Activated naive CD8-positive, alpha-beta T cell treated with anti-CD3 and anti-CD28 coated beads, Interleukin-2, amount 50 U/mL, for 16 hours (primary cell): ENCODE data around the gene SSH2.

Source experiments
- DNase-seq: peaks from one replicate; pipeline ENCODE4 v3.0.0-alpha.2; 2020; ENCODE audit warnings: low read depth, low spot score

The SSH2 gene

DNA sequence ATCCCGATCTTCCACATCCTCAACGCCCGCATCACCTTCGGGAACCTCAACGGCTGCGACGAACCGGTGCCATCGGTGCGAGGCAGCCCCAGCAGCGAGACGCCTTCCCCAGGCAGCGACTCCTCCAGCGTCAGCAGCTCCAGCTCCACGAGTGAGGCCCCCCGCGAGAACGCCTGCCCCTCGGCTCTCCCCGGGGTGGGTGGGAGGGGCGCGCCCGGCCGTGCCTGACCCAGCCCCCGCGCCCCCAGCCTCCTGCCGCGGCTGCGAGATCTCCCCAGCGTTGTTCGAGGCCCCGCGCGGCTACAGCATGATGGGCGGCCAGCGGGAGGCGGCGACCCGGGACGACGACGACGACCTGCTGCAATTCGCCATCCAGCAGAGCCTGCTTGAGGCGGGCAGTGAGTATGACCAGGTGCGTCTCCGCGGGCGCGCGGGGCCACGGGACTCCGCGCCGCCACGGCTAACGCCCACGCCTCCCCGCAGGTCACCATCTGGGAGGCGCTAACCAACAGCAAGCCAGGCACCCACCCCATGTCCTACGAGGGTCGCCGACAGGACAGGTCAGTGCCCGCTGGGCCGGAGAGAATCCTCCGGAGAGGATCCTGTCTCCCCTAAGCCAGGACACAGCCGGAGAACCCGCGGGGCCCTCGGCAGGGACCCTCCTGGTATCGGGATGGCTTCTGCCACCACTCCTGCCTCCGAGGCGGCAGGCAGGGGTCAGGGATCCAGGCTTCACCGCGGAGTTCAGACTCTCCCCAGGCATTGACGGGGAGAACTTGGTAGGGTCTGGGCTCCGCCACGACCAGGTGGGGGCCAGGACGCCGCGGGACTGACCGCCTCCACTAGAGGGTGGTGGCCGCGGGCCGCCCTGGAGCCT is 317.4 kb downstream of the SSH2 start:
- no peak for DNase-seq

DNA sequence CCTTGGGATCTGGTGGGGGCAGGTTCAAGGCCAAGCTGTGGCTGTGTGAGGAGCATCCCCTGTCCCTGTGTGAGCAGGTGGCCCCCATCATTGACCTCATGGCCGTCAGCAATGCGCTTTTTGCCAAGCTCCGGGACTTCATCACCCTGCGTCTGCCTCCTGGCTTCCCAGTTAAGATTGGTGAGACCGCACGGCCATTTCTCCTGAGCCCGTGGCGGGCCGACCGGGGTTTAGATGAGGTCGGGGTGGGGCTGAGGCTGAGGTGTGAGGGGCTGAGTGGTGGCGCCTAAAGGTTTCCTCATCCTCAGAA is 318.0 kb downstream of the SSH2 start:
- DNase-seq, result no peak

DNA sequence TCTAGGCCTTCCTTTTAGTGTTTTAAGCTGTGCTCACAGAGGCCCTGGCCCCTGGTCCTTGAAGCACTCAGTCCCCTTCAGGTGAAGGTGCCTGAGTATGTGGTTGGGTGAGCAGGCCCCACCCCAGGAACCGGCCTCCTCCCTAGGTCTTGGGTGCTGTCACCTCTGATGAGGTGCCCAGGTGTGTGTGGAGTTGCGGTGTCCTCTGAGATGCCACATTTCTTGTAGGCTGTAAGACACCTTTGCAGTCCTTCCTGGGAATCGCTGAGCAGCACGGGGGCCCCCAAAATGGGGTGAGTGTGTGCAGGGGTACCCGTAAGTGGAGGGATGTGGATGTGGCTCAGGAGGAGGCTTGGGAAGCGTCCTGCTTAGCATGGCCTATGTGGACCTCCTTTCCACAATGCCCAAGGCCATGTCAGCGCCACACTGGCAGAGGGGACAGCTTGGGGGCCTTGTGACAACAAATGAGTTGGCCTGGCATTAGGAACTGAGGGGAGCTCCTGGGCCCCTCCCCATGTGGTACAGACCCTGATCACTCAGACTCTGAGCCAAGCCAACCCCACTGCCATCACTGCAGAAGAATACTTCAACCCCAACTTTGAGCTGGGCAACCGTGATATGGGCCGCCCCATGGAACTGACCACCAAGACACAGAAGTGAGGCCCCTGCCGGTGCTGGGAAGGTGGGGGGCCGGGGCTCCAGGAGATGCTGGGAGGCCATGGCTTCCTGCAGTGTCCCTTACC is 318.5 kb downstream of the SSH2 start:
- no peak for DNase-seq

DNA sequence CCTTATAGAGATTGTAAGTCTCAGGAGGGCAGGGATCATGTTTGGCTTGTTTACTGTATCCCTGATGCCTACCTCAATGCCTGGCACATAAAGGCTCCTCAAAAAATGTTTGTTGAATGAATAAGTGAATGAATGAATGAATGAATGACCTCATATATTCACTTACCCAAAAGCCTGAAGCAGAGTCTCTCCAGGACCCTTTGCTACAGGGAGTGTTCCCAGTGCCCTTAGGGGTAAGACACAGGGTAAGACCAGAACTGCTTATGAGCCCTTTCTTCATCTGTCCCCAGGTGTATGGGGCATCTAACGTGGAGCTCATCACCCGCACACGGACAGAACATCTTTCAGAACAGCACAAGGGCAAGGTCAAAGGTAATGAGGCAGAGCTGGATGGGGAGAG is 319.6 kb downstream of the SSH2 start:
- DNase-seq, result no peak

DNA sequence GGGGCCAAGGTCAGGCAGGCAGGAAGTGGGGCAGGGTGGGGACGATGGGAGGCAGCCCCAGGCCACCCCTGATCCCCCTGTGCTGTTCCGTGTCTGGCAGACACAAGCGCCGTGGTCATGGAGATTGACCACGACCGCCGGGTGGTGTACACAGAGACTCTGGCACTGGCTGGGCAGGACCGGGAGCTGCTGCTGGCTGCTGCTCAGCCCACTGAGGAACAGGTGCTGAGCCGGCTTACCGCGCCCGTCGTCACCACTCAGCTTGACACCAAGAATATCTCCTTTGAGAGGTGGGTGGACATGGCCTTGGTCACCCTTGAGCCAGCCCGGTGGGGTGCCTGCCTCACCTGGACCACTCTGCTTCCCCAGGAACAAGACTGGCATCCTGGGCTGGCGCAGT is 321.0 kb downstream of the SSH2 start:
- DNase-seq, result no peak

DNA sequence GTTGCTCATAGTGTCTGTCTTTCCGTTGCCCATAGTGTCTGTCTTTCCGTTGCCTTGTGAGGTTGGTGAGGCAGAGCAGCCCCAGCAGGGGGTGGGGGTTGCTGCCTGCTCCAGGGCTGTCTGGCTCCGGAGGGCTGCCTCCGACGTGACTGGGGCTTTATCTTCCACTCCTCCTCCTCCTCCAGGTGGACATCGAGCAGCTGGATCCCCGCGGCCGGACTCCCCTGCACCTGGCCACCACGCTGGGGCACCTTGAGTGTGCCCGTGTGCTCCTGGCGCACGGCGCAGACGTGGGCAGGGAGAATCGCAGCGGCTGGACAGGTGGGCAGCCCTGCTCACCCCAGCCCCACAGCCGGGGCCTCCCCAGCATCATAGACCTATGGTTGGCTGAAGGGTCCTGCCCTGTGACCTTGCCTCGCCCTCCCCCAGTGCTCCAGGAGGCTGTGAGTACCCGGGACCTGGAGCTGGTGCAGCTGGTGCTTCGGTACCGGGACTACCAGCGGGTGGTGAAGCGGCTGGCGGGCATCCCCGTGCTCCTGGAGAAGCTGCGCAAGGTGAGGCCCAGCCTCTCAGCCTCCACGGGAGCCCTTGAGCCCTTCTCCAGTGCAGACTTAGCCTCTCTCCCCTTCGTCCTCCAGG is 322.4 kb downstream of the SSH2 start:
- DNase-seq, result no peak

DNA sequence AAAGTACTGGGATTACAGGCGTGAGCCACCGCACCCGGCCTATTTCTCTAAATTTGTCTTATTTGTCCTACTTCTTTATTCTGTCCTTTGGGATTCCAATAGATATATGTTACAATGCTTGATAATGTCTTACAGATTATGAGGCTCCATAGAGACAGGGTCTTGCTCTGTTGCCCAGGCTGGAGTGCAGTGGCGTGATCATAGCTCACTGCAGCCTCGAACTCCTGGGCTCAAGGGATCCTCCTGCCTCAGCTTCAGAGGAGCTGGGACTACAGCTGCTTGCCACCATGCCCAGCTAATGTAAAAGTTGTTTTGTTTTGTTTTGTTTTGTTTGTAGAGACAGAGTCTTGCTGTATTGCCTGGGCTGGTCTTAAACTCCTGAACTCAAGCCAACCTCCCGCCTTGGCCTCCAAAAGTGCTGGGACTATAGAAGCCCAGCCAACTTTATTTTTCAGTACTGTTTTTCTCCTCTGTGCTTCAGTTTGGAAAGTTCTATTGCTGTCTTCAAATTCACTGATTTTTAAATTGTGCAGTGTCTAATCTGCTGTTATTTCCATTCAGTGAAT is 326.8 kb downstream of the SSH2 start:
- DNase-seq, result no peak

DNA sequence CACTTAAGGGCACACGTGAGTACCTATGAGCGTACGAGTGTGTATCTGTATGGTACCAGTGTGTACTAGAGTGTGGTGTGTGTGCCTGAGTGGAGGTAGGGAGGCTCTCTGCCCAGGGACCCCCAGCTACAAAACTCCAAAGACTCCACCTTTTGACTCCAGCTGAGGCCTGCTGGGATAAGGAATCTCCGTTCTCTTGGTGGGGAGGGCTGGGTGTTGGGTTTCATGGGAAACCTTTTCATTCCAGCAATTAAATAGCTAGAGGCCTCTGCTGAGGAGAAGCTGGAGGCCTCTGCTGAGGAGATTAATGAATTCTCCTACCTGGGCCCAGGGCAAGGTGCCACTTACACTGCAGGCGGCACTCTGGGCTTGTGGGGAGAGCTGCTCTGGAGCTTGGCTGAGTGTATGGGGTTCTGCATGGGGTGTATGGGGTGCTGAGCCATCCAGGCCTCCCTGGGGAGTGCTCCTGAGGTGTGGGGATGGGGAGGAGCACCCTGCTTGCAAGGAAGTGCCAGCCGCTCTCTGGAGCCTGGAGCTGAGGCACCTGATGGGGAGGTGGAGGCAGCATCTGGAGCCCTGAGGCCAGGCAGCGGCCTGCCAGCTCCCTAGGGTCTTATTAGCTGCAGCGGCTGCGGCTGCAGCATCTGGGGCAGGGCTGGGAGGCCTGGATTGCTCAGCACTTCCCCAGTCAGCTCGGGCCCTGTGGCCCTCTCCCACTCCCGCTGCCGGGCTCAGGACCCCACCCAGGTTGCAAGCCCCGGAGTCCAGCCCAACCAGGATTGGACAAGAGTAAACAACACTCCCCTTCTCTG is 332.5 kb downstream of the SSH2 start:
- no peak for DNase-seq

DNA sequence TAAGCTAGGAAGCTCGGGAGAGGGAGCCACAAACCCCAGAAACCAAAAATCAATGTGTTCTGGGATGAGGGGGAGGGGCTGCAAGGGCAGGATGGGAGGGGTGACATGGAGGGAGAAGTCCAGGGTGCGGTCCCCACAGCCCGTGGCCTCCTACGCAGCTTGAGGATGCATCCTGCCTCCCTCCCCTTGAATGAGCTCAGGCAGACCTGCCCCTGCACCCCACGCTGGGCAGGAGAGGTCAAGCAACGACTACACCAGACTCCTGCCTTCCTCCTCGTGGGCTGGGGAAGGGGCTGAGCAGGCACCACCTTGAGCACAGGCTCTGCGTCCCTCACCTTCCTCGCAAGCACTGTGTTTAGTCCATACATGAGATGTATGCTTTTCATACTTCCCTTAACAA is 333.2 kb downstream of the SSH2 start:
- DNase-seq, result no peak

DNA sequence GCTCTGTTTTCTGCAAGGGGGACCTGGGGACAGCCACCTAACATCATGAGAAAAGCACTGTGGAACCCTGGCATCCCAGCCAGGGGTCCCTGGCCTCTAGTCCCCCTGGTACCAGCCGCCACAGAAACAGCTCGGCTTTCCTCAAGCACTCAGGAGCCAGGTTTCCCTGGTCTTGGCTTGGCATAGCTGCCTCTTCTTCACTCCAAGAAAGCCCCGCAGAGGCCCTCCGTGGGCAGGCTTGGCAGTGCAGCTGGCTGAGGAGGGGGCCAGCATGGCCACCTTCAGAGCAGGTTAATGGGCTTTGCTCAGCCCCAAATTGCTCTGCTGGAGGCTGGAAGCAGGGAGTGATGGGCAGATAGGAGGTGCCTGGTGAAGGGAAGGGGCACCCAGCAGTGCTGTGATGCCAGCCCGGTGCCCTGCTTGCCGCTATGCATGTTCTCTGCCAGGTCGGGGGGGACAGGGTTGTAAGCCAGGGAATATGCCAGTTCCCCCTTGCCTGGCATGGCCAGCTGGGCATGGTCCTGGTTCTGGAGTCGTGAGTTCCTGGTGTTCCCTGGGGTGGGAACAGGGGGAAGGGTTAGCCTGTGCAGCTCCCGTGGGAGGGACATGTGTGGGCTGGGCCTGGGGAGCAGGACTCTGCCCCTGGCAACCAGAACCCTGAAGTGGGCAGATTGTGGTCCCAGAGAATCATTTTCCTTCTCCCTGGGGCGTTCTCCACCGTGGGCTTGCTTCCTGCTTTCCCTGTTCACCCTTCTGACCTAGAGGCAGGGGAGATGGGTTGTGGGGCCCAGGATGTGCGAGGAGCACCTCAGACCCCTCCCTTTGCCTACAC is 333.9 kb downstream of the SSH2 start:
- no peak for DNase-seq

DNA sequence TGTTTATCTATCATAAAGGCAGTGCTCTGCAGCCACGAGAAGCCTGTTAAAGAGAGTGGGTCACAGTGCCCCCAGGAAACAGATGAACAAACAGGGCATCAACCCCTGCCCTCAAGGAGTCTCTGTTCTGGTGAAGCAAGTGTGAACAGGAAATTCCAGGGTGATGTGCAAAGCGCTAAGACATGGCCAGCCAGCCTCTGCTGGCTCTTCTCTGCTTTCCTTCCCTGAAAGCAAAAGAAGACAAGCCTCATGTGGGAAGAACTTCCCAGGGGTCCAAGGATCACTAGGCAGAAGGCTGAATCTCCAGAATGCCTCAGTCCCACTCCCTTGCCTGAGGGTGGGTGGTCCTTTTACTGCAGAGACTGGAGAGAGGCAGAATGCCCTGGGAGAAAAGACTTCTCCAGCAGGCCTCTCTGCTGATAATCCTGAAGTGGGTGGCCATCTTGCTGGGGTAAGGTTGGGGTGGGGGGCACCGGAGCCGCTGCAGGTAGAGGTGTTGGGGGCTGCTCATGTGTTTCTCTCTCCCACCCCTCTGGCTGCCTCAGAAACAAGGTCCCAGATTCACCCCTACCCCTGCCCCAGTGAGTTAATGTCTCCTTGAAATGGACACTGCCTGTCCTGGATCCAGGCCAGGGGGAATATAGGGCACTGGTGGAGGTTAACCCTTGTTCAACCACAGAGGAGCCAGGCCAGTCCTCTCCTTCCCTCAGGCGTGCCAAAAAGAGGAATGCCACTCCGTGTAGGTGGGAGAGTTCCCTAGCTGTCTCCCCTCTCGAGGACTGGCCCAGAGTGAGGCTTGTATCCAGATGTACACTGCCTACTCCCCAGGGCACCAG is 334.7 kb downstream of the SSH2 start:
- DNase-seq, result no peak

DNA sequence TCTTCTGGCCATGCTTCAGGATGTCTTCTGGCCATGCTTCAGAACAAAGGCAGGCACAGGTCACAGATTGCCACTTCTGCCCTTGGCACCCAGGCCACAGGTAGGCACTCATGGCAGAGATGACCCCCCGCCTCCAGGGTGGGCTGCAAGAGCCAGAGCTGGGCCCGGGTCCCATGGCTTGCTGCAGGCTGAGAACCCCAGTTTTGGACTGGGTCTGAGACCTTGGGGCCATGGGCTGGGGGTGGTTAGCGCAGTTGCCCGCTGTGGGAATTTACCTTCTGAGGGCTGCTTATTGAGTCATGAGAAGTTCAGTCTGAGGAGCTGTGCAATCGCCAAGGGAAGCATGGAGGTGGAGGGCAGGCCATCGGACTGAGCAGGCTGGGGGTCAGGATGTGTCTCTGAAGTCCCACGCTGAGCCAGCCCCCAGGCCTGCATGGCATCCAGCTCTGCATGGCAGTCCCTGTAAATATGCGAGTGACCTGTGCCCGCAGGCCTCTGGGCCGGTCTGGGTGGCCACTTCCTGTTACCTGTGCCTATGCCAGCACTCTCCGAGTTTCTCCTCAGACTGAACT is 335.4 kb downstream of the SSH2 start:
- no peak for DNase-seq

DNA sequence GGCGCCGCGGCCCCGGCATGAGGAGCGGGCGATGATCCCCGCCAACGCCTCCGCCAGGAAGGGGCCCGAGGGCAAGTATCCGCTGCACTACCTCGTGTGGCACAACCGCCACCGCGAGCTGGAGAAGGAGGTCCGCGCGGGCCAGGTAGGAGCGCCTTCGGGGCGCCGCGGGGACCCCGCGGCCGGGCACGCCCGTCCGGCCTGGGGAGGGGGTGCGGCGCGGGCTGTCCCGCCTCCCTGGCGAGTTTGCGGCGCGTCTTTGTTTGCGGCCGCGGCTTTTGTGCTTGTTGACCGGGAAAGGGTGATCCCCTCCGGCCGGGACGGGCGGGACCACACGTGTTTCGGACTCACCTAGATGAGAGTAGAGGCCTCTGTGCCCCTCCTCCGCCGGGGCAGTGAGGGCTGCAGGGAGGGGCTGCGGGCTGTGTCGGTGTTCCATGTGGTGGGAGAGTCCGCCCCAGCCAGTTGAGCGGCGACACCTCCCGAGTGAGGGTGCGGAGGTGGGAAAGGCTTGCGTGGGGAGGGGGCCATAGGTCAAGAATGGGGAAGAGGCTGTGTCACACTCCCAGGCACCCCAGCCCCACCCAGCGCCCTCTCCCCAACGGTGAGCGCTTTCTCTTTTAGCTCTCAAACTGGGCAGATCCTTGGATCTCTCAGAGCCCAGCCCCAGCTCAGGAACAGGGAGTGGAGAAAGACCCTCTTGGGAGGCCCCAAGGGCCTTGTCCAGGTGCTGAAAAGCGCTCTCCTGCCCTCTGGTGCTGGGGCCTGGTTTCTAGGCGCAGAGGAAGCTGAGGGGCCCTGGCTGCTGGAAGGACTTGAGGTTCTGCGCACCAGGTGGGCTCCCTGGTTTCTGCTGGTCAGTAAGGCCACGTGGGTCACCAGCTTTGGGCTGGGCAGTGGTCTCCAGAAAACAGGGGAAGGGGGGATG is 336.2 kb downstream of the SSH2 start:
- DNase-seq, result no peak

DNA sequence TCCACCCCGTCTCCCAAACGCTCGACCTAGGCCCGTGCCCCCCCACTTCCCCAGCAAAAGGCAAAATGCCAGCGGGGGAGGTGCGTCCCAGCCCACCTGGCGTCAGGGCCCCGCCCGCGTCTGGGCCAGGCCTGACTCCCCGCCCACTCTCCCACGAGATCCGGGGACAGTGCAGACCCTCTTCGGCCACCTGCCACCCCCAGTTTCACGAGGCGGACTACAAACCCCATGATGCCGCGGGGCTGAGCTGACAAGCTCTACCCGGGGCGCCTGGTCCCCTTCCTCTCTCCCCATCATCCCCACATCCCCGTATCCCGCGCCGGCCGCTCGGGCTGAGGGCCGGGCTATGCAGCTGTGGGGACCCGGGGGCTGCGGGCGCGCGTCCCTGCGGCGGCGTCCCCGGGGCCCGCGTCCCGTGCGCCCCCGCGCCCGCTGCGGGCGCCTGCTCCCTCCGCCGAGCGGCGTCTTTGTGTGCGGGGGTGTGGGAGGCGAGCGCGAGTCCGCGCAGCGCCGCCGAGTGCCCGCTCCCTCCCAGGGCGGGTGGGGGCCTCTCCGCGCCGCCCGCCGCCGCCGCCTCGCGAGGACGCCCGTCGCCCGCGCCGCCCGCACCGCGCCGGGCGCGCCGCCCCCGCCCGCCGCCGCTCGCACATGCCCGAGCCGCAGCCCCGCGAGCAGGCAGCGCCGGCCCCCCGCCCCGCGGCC is 337.0 kb downstream of the SSH2 start, which contains the start of gene ANKRD13B:
Gene ANKRD13B (plus strand): TSS at position 283 of the 702 bp plus-strand sequence. CDS start 490 bp downstream, outside the sequence.
- DNase-seq, result no peak

DNA sequence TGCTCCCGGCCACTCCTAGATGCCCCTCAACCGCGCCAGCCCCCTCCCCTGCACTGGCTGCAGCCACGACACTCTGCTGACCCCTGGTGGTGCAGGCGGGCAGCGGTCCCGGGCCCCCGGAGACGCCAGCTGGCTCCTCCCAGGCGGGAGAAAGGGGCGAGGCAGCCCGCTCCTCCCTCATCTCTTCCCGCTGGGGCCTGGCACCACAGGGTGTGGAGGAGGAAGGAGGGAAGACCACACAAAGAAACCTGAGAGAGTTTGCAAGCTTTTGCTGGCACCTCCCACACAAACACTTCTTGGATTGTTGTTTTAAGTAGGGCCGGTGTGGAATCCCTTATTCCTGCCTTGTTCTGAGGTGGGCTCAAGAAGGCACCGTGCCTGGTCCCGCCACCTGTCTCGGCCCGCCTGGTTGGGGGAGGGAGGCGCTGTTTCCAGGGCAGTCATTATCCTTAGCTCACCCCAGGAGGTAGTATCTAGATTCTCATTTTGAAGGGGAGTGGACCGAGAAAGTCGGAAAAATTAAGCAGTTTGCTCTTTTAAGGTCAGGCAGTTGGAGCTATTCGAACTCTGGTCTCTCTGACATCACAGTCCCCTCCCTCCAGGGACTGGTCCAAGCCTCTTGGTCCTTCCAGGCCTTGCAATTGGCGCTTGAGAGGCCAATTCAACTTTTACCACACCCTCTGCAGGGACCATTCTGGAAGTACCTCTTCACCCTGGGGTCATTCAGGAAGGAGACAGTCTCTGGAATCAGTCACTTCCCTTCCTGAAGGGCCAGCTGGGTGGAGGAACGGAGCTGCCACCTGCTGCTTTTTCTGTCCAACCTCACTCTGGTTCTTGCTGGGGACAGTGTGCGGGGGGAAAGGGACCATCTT is 338.1 kb downstream of the SSH2 start:
- peak; percentile 62 for DNase-seq

DNA sequence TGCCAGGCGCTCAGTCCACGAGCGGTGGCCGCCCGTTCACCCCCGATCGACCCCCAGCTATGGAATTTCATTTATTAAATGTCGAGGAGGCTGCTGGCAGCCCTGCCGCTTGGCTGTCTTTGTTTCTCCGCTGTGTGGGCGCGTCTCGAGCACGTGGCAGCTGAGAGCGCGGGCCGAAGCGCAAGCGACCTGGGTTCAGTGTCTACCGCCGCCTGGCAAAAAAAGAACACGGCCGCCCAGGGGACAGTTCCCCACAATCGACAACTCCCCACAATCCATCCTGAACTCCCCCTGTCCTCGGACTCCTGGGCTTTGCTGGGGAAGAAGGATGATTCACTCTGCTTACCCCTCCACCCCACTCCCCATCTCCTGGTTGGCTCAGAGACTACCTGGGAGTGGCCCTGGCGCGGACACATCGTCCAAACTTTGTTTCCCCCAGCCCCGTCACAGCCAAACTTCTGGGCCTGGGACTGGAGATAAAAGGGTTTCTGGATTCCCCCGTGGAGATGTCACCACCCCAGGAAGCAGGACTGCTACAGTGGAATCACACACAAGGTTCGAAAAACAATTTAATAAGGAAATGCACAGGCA is 338.8 kb downstream of the SSH2 start:
- DNase-seq, result no peak
